Measurements from ENCODE around the gene MATCAP1. TPM values are rescaled to one million over a fixed set of nuclear protein-coding genes. Genes with fewer than 3 reads are reported as not detected.
A peak's percentile ranks its signal among the peaks of the same experiment; 100 is the strongest.

Gene MATCAP1
- total and polyA plus RNA-seq, 2 of the 8 experiments (the other 6 are each of a cell fraction or from before 2014, with no cell fraction given) = 22.9 to 27.5 TPM

DNA sequence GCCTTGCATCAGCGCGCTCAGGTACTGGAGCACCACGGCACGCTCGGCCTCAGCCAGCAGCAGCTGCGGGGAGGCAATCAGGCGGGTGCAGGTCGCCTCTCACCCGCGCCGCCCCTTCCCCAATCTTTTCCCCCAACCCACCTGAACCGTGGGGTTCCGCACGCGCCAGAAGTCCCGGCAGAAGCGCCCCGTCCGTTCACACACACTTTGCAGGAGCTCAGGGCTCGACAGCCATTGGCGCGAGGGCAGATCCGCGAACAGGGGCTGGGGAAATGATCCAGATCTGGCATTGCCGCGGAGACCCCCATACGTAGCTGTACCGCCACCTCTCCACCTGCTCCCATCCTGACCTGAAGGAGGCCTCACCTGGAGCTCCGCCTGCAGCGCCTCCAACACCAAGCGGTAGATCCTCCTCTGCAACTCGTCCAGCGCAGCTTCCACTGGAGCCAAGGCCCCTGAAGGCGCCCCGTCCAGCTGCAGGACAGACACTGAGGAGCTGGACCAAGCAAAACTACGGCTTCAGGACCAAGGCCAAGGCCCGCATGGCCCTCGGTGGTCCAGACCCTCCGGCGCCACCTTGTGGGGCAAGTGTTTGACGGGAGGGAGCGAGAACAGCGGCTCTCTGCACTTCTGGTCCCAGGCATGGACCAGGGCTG lies 1.4 kb upstream of the MATCAP1 start (continued):
- TF ChIP-seq RNF2 (IDR thresholded peaks at IDR 0.05; ENCODE audit: borderline replicate concordance, low read depth, low read length, missing control alignments, poor library complexity, severe bottlenecking) (peak; percentile 42), PHF8 (conservative IDR thresholded peaks at IDR 0.05; ENCODE audit: low read depth, low read length) (no peak), SP4 (IDR thresholded peaks at IDR 0.05; ENCODE audit: low read length) (peak; percentile 74; the same call in 1 of the 2 replicates), CBX8 (IDR thresholded peaks at IDR 0.05; ENCODE audit: borderline replicate concordance, low read depth, low read length) (no peak), HDAC6 (IDR thresholded peaks at IDR 0.05; ENCODE audit: low read depth, low read length) (no peak), CEBPB (IDR thresholded peaks at IDR 0.05; ENCODE audit: low read depth, low read length) (no peak), CHD2 (IDR thresholded peaks at IDR 0.05; ENCODE audit: low read length) (peak; percentile 67; the same call in 1 of the 2 replicates)
